GM19328 (cell line): ENCODE measurements around the gene CBX6.

Experiments used
- ATAC-seq: cut with Tn5 transposase; IDR thresholded peaks from one replicate; pipeline ENCODE4 v1.9.1; 2021; ENCODE audit warnings: mild to moderate bottlenecking, moderate library complexity; ENCODE audit not compliant: unreplicated experiment

Gene CBX6

DNA sequence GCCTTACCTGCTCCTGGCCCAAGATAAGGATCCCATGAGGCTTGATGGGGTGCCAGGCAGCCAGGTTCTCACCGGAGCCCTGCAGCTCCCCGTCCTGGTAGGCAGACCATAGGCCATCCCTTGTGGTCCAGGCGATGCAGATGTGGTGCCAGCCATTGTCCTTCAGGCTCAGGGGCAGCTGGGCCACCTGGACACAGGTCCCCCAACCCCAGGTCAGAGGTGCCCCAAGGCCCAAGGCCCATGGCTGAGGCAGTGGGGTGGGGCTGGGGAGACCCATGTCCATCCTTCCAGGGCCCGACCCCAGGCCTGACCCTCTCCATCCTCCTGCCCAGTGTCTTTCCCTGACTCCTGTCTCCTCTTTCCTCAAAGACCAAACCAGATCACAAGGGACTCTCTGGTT lies 48.9 kb downstream of the CBX6 start:
- no peak for ATAC-seq

DNA sequence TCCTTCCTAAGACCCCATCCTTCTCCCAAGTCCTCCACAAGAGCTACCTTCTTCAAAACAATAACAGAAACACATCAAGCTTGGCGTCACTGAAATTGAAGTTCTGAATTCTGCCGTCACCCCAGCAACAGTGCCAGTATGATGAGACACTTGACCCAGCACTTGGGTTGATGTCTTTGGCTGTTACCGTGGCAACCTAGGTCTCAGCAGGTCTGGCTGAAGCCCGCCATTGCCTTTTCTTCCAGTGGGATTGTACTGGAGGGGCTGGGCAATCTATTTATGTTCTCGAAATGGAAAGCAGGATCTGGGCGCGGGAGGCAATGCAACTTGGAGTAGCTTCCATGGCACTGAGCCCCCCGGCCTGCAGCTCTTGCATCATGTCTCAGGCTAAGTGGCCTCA lies 52.0 kb downstream of the CBX6 start:
- no peak for ATAC-seq

GRCh38 chr22:38819387-38819940 lies 52.6 kb downstream of the CBX6 start:
- no peak for ATAC-seq

DNA sequence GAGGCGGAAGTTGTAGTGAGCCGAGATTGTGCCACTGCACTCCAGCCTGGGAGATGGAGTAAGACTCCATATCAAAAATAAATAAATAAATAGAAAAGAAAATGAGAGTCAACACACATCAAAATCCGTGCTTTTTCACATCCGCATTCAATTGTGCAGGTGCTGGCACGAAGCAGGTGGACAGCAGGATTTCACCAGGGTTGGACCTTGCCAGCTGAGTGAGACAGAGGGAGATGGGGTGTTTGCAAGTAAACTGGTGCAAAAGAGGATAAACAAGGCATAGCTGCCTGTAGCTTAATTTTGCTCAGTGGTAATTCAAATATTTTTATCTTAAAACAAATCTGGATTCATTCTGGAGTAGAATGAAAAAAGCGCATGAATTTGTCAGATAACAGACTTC lies 54.8 kb downstream of the CBX6 start:
- no peak for ATAC-seq

DNA sequence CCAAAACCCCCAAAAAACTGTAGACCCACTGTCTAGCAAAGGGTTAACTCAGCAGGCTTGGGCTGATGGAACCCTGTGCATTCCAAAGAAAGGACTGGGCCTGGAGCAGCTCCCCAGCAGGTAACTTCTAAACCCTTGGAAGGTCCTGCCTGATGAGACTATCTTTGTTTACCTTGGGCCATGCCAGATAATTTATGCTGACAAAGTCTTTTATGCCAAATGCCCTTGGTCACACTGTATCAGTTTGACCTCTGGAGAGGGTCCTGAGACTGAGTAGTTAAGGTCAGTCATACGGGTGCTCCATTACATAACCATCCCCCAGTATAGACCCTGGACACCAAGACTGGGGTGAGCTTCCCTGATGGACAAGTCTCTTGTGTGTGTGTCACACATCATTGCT lies 56.2 kb downstream of the CBX6 start:
- no peak for ATAC-seq
